Parietal lobe (tissue), 2 donors: ENCODE measurements around the gene CENPT. TPM values are rescaled to one million over a fixed set of nuclear protein-coding genes. Genes with fewer than 3 reads are reported as not detected.

Experiments used
- small RNA-seq: library from RNA; depleted of rRNA; stranded (forward); fragments of <200 nt; gene quantifications from one replicate; pipeline ENCODE3, GENCODE V24; 2014; ENCODE audit warnings: low replicate concordance
- total RNA-seq: library from RNA; depleted of rRNA; stranded (reverse); fragments of >200 nt; gene quantifications from one replicate; pipeline ENCODE4 v1.2.3, GENCODE V29; 2014

Gene CENPT
- total RNA-seq: 49.1 TPM

GRCh38 chr16:67847064-67847861 lies at the start of gene CENPT:
CENPT (minus strand) TSS chr16:67847693; CDS start chr16:67833859, 13,834 bp downstream.

GRCh38 chr16:67892899-67893742 lies 45.6 kb upstream of the CENPT start, which contains the start of gene PSKH1:
PSKH1 (plus strand) TSS chr16:67893254; CDS start chr16:67908750, 15,496 bp downstream.

GRCh38 chr16:67884684-67885083 lies 37.2 kb upstream of the CENPT start, which contains the start of gene NRN1L:
NRN1L (plus strand) TSS chr16:67884885; CDS start chr16:67884904, 19 bp downstream.

GRCh38 chr16:67872631-67873434 lies 25.3 kb upstream of the CENPT start, which contains the start of gene EDC4:
EDC4 (plus strand) TSS chr16:67873052; CDS start chr16:67873262, 210 bp downstream.

GRCh38 chr16:67846320-67847063 lies 1.0 kb downstream of the CENPT start, which contains the start of gene NUTF2:
NUTF2 (plus strand) TSS chr16:67846933; CDS start chr16:67865131, 18,198 bp downstream.

GRCh38 chr16:67841816-67842508 lies 5.5 kb downstream of the CENPT start, which contains the start of gene THAP11:
THAP11 (plus strand) TSS chr16:67842320; CDS start chr16:67842555, 235 bp downstream.

GRCh38 chr16:67806428-67807147 lies 40.9 kb downstream of the CENPT start, which contains the start of the genes RANBP10 and TSNAXIP1:
RANBP10 (minus strand) TSS chr16:67806560; CDS start chr16:67806536, 24 bp downstream.
TSNAXIP1 (plus strand) TSS chr16:67806889; CDS start chr16:67807150, 261 bp downstream.

Small RNAs within 50 kb of the gene (small RNA-seq; reads per million reads assigned to genes)
- gene AC040162.2 (not detected), gene NRN1L (not detected)

Other genes starting within 250 kb of the CENPT start
- gene CARMIL2, start 202.5 kb downstream of the CENPT start, total RNA-seq: 3.1 TPM
- gene ACD, start 187.4 kb downstream of the CENPT start, total RNA-seq: 27.2 TPM
- 7.8 TPM for gene PARD6A, start 186.7 kb downstream of the CENPT start, total RNA-seq
- 10.3 TPM for gene ENKD1, start 180.9 kb downstream of the CENPT start, total RNA-seq
- gene C16orf86, start 180.9 kb downstream of the CENPT start, total RNA-seq: 1.3 TPM
- gene GFOD2, start 128.4 kb downstream of the CENPT start, total RNA-seq: 62.0 TPM
- 16.0 TPM for gene RANBP10, start 41.1 kb downstream of the CENPT start, total RNA-seq
- 6.3 TPM for gene TSNAXIP1, start 40.8 kb downstream of the CENPT start, total RNA-seq
- gene THAP11, start 5.4 kb downstream of the CENPT start, total RNA-seq: 25.7 TPM
- gene NUTF2, start 760 bp downstream of the CENPT start, total RNA-seq: 110 TPM
- gene EDC4, start 25.4 kb upstream of the CENPT start, total RNA-seq: 67.0 TPM
- not detected for gene NRN1L, start 37.2 kb upstream of the CENPT start, total RNA-seq
- gene PSKH1, start 45.6 kb upstream of the CENPT start, total RNA-seq: 21.3 TPM
- 4.7 TPM for gene CTRL, start 84.2 kb upstream of the CENPT start, total RNA-seq
- gene PSMB10, start 89.2 kb upstream of the CENPT start, total RNA-seq: 11.6 TPM
- gene LCAT, start 96.4 kb upstream of the CENPT start, total RNA-seq: 1.3 TPM
- gene SLC12A4, start 120.9 kb upstream of the CENPT start, total RNA-seq: 13.5 TPM
- not detected for gene DPEP3, start 132.8 kb upstream of the CENPT start, total RNA-seq
- gene DPEP2, start 151.8 kb upstream of the CENPT start, total RNA-seq: not detected
- not detected for gene DPEP2NB, start 168.2 kb upstream of the CENPT start, total RNA-seq
- 8.8 TPM for gene DDX28, start 175.5 kb upstream of the CENPT start, total RNA-seq
- gene DUS2, start 175.6 kb upstream of the CENPT start, total RNA-seq: 15.7 TPM
- gene NFATC3, start 237.7 kb upstream of the CENPT start, total RNA-seq: 26.6 TPM